ENCODE measurements around the gene NRAP.

Gene NRAP

GRCh38 chr10:113663908-113664307, at the start of gene NRAP:
TSS of gene NRAP (minus strand) at chr10:113664041. CDS start at chr10:113663882, 159 bp downstream.
- no peak for DNase-seq (ENCODE audit: low spot score)

DNA sequence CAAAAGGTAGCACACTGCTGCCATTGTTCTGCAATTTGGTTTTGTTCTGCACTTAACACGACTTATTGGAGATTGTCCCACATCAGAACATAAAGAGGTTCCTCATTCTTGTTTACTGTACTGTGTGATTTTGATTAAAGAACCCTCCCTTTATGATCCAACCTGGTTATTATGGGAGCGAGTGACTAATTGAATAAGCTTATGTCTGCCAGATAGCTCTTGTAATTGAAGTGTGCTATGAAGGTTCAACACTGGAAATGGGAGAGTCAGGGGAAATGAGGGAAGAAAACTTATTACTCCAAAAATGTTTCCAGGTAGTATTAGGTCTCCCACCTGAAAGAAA, 49.8 kb upstream of the NRAP start:
- no peak for DNase-seq (ENCODE audit: low spot score)

DNA sequence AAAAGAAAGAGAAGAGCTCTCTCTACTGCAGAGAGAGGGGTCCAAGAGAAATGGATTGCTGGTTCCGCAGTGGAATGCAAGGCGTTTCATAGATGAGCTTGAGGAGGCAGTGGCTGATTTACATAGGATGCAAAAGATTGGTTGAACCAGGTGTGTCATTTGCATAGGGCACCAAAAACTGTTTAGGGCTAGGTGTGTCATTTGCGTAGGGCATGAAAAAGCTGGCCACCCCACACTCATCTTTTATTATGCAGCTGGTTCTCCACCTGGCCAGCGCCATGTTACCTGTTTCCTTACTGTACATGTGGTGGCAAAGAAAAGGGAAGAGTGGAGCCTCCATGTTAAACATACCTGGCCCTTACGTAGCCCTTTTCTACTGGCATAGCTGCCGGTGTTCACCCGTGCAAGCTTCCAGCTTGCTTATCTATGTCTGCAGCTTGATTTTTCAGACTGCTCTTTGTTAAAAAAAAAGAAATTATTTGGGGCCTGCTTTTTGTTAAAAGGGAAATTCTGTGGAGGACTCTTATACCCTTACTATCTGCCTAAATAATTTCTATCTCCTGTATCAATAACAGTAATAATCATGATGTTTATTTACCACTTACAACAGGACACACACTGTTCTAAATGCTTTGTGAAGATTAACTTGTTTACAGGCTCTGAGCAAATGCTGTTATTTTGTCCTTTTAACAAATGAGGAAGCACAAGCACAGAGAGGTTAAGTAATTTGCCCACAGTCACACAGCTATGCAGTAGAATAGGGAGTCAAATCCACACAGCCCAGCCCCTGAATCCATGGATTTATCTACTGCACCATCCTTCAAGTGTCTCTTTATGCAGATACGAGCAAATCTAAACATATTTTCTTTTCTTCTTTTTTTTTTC, 49.2 kb upstream of the NRAP start:
- no peak for DNase-seq (ENCODE audit: low spot score)

GRCh38 chr10:113712024-113712423, 48.2 kb upstream of the NRAP start:
- no peak for DNase-seq (ENCODE audit: low spot score)

DNA sequence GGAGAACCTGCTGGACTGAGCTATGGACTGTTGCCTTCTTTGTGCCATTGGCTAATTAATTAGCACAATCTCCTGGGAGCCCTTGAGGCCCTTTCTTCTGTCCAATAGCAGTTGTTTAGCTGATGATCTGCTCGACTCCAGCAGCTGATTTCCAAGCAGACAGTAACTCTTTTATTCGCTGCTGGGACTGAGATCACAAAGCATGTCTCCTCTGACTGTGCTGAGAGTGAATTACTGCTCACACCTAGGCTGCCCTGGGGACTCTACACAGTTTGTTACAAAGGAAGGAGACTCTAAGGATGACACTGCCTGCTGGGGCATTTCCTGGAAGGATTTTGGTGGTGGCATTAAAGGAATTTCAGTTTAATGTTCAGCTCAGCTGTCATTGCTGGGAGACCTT, 47.3 kb upstream of the NRAP start:
- DNase-seq (ENCODE audit: low spot score), result no peak

DNA sequence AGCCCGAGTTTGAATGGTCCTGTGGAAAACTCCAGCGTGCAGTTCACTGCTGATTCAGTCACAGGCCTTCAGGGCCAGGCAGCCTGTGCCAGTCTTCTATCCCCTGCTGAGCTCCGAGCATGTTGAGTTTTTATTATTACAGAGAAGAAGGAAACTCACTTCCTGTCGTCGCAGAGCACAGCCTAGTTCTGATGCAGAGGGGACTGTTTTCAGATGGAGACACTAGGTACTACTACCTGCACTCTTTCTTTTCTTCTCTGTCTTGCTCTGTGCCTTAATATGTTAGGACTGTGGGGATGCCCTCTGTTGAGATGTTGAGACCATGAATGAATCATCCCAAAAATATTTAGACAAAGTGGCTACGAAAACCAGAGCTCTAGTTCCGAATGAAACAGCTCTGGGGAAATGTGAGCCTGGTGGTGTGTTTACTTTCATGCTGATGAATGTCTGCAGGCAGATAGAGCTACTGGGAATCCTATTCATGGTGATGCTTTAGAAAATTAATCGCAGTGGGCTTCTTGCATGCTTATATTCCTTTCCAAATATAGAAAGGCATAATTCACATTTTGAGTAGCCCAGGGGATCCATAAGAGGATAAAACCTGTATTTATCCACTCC, 45.5 kb upstream of the NRAP start:
- DNase-seq (ENCODE audit: low spot score), result no peak

GRCh38 chr10:113708640-113709039, 44.8 kb upstream of the NRAP start:
- no peak for DNase-seq (ENCODE audit: low spot score)

GRCh38 chr10:113706623-113707022, 42.8 kb upstream of the NRAP start:
- DNase-seq (ENCODE audit: low spot score), result no peak

DNA sequence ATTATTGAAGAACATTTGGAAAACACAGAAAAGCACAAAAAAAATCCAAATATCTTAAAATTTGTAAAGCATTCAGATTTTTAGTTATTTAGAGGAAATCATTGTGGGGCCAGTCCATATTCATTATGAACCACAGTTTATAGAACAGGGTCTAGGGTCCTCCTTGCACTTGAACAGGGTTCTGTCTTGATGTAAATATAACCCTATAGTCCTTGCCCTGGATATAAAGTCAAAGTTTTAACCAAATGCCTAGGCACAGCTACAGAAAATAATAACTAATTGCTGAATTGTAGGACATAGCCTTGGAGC, 41.5 kb upstream of the NRAP start:
- DNase-seq (ENCODE audit: low spot score), result no peak

GRCh38 chr10:113704637-113705343, 40.9 kb upstream of the NRAP start:
- peak; percentile 18 for DNase-seq (ENCODE audit: low spot score)

- no peak for DNase-seq (ENCODE audit: low spot score)
These were observed 33.8 kb upstream of the NRAP start for GRCh38 chr10:113697595-113697994.

GRCh38 chr10:113695691-113696090, 31.9 kb upstream of the NRAP start:
- DNase-seq (ENCODE audit: low spot score), result no peak

DNA sequence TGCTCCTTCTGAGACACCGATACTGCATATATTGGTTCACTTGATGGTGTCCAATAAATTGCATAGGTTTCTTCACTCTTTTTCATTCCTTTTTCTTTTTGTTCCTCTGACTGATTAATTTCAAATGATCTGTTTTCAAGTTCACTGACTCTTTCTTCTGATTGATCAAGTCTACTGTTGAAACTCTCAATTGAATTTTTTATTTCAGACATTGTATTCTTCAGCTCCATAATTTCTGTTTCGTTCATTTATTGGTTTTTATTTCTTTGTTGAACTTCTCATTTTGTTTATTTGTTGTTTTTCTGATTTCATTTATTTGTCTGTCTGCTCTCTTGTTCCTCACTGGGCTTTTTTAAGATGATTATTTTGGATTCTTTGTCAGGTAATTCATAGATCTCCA, 29.5 kb upstream of the NRAP start:
- no peak for DNase-seq (ENCODE audit: low spot score)

DNA sequence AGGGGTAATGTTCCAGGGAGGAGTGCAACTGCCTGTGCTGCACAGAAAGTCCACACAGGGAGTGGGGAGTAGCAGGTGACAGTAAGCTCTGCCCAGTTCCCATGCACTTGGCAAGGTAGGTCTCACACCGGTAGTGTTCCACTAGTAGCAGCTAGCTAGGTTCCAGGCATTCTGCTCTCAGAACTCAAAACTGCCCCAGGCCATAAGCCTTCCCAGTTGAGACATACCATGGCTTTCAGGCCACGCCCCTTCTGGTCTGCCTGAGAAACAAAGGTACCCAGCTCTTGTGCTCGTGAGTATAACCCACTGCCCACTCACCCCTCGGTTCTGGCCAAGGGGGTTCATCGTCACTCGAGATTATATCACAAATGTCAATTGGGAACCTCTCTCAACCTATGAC, 28.4 kb upstream of the NRAP start:
- no peak for DNase-seq (ENCODE audit: low spot score)

- no peak for DNase-seq (ENCODE audit: low spot score)
These were observed 27.5 kb upstream of the NRAP start for GRCh38 chr10:113691381-113691780.

DNA sequence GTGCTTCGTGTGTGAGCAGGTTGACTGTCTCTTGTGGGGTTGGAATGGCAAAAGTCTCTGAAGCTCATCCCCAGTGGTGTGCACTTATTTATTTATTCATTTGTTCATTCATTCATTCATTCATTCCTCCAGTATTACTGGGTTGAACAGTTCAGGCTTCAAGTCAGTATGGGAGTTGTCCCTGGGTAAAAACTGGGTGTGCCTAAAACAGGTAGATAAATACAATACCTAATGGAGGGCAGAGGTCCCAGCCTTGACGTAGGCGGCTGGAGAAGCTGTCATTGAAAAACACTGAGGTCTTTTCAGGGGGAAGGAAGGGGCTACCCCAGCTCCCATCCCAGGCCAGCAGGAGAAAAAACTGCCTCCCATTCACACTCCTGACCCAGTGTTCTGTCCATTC, 26.9 kb upstream of the NRAP start:
- no peak for DNase-seq (ENCODE audit: low spot score)

DNA sequence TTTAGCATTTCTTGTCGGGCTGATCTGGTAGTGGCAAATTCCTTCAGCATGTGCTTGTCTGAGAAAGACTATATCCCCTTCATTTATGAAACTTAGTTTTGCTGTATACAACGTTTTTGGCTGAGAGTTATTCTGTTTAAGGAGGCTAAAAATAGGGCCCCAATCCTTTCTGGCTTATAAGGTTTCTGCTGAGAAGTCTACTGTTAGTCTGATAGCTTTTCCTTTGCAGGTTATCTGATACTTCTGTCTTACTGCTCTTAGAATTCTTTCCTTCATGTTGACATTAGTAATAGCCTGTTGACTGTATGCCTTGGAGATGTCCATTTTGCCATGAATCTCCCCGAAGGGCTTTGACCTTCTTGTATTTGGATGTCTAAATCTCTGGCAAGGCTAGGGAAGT, 25.7 kb upstream of the NRAP start:
- DNase-seq (ENCODE audit: low spot score), result no peak

- no peak for DNase-seq (ENCODE audit: low spot score)
These were observed 25.2 kb upstream of the NRAP start for GRCh38 chr10:113689057-113689456.

DNA sequence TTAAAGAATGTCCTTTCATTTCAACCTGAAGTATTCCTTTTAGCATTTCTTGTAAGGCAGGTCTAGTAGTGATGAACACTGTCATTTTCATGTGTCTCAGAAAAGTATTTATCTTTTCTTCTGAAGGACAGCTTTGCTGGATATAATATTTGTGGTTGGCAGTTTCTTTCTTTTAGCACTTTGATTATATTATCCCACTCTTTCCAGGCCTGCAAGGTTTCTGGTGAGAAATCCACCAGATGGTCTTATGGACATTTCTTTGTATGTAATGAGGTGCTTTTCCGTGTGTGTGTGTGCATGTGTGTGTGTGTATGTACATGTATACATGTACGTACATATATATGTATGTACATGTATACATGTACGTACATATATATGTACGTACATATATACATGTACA, 23.2 kb upstream of the NRAP start:
- DNase-seq (ENCODE audit: low spot score), result no peak

GRCh38 chr10:113686028-113686427, 22.2 kb upstream of the NRAP start:
- no peak for DNase-seq (ENCODE audit: low spot score)

- DNase-seq (ENCODE audit: low spot score), result no peak
These were observed 19.5 kb upstream of the NRAP start for GRCh38 chr10:113683300-113683699.

DNA sequence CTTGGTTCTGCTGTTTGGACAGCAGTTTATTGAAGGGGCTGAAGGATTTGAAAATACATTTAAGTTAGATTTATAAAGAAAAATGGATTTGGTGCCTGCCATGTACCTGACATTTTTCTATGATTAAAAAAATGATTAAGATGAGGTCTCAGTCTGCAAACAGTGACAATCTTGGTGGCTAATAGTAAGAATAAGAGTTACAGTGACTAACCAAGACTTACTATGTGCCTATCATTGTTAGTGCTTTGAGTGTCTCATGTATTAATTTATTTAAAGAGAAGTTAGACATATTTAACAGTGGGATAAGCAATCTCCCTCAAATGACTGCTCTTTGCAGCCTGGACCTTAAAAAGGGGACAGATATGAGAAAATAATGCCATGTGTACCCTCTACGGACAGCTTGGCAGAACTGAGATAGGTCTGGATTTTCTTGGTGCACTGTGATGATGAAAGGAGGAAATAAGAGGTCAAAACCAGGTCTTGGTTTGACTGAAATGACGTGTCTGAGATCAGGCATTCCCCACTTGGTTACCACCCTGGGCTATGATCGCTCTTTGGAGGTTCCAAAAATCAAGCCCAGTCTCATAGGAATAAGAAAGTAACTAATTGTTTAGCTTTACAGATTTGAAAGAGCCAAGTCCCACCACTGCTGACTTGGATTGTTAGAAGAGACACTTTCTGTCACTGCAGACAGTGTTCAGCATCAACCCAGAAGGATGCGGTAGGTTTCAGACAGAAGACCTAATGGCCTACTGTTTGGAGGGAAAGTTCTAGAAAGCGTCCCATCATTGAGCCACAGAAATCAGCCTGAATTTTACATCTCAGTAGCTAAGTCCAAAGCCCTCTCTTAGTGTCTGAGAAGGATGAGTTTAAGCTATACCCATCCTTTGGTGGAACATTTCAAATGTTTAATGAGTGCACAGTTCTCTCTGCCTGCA, 18.0 kb upstream of the NRAP start:
- no peak for DNase-seq (ENCODE audit: low spot score)

Data from hematopoietic multipotent progenitor cell treated with erythropoietin and hydrocortisone succinate and interleukin-3 and kit ligand, for 17 days (in vitro differentiated cells).